ENCODE results near the gene FOLR3. TPM values are rescaled to one million over a fixed set of nuclear protein-coding genes. Genes with fewer than 3 reads are reported as not detected.
"Not testable (repeated sequence)": the region's sequence is repeated elsewhere in the genome, so short reads cannot be mapped to it uniquely, and the experiment has no call there.

The FOLR3 gene
- total RNA-seq, 2 experiments from 2014 or later, result not detected

- Mint-ChIP-seq H3K36me3 (ENCODE audit: low read depth) (peaks cover 5% of the 10 kb centered on the region), H3K4me1 (ENCODE audit: low read depth) (no peaks in the 10 kb centered on the region), H3K27ac (no peak overlapping the region), H3K27me3 (ENCODE audit: low read depth) (peaks cover 5% of the 10 kb centered on the region), H3K4me3 (no peak overlapping the region), H3K9me3 (peaks cover 17% of the 10 kb centered on the region)
- CTCF ChIA-PET, result interaction anchor here (0.6 to 2.3 kb wide), 4 partner anchors 16 to 286 kb away, joined by 3 to 7 read pairs (median 4); no protein-coding TSS in a partner anchor
- intact Hi-C loops (cut with micrococcal nuclease), result no loop called here
- DNase-seq, result no peak
These were observed 7.6 kb upstream of the FOLR3 start for GRCh38 chr11:72127923-72128322.

- CTCF ChIA-PET, result interaction anchor here (1.1 kb wide), 1 partner anchor 14 kb away, joined by 3 read pairs; no protein-coding TSS in a partner anchor
- Mint-ChIP-seq H3K9me3 (peaks cover 17% of the 10 kb centered on the region), H3K36me3 (ENCODE audit: low read depth) (peaks cover 5% of the 10 kb centered on the region), H3K27me3 (ENCODE audit: low read depth) (peaks cover 5% of the 10 kb centered on the region), H3K4me1 (ENCODE audit: low read depth) (no peaks in the 10 kb centered on the region), H3K4me3 (no peak overlapping the region), H3K27ac (no peak overlapping the region)
- DNase-seq, result no peak
- intact Hi-C loops (cut with micrococcal nuclease), result no loop called here
These were observed 6.1 kb upstream of the FOLR3 start for GRCh38 chr11:72129381-72129780.

GRCh38 chr11:72132646-72133045 is 2.9 kb upstream of the FOLR3 start:
- Mint-ChIP-seq H3K9me3 (peaks cover 17% of the 10 kb centered on the region), H3K36me3 (ENCODE audit: low read depth) (peaks cover 5% of the 10 kb centered on the region), H3K27ac (no peak overlapping the region), H3K27me3 (ENCODE audit: low read depth) (peaks cover 5% of the 10 kb centered on the region), H3K4me3 (no peak overlapping the region), H3K4me1 (ENCODE audit: low read depth) (no peaks in the 10 kb centered on the region)
- CTCF ChIA-PET, result interaction anchor here (0.7 kb wide), 1 partner anchor 12 kb away, joined by 3 read pairs; no protein-coding TSS in a partner anchor
- DNase-seq, result no peak
- intact Hi-C loops (cut with micrococcal nuclease), result no loop called here

GRCh38 chr11:72135891-72136683 is 562 bp downstream of the FOLR3 start:
- Mint-ChIP-seq H3K36me3 (ENCODE audit: low read depth) (no peaks in the 10 kb centered on the region), H3K27me3 (ENCODE audit: low read depth) (peaks cover 3% of the 10 kb centered on the region), H3K9me3 (no peaks in the 10 kb centered on the region), H3K27ac (no peak overlapping the region), H3K4me3 (no peak overlapping the region), H3K4me1 (ENCODE audit: low read depth) (no peaks in the 10 kb centered on the region)
- CTCF ChIA-PET, result no interaction called here
- intact Hi-C loops (cut with micrococcal nuclease), result no loop called here
- no peak for DNase-seq

GRCh38 chr11:72136684-72137262 is 1.2 kb downstream of the FOLR3 start:
- Mint-ChIP-seq H3K9me3 (no peaks in the 10 kb centered on the region), H3K27ac (no peak overlapping the region), H3K4me1 (ENCODE audit: low read depth) (no peaks in the 10 kb centered on the region), H3K36me3 (ENCODE audit: low read depth) (no peaks in the 10 kb centered on the region), H3K27me3 (ENCODE audit: low read depth) (no peaks in the 10 kb centered on the region), H3K4me3 (no peak overlapping the region)
- no peak for DNase-seq
- intact Hi-C loops (cut with micrococcal nuclease), result no loop called here
- CTCF ChIA-PET, result interaction anchor here (0.6 kb wide), 2 partner anchors 90 to 240 kb away, joined by 3 read pairs; no protein-coding TSS in a partner anchor

GRCh38 chr11:72138821-72139390 is 3.4 kb downstream of the FOLR3 start:
- DNase-seq, result no peak
- Mint-ChIP-seq H3K27ac (no peak overlapping the region), H3K4me1 (ENCODE audit: low read depth) (peaks cover under 1% of the 10 kb centered on the region), H3K9me3 (no peaks in the 10 kb centered on the region), H3K27me3 (ENCODE audit: low read depth) (no peaks in the 10 kb centered on the region), H3K4me3 (no peak overlapping the region), H3K36me3 (ENCODE audit: low read depth) (no peaks in the 10 kb centered on the region)
- intact Hi-C loops (cut with micrococcal nuclease), result no loop called here
- CTCF ChIA-PET, result interaction anchor here (0.5 to 1.4 kb wide), 2 partner anchors 8 to 267 kb away, joined by 3 to 5 read pairs; no protein-coding TSS in a partner anchor

- Mint-ChIP-seq H3K9me3 (no peaks in the 10 kb centered on the region), H3K4me1 (ENCODE audit: low read depth) (peaks cover 1% of the 10 kb centered on the region), H3K27me3 (ENCODE audit: low read depth) (no peaks in the 10 kb centered on the region), H3K27ac (no peak overlapping the region), H3K4me3 (no peak overlapping the region), H3K36me3 (ENCODE audit: low read depth) (no peaks in the 10 kb centered on the region)
- intact Hi-C loops (cut with micrococcal nuclease), result no loop called here
- DNase-seq, result no peak
- CTCF ChIA-PET, result interaction anchor here (0.5 kb wide), 1 partner anchor 266 kb away, joined by 5 read pairs; no protein-coding TSS in a partner anchor
These were observed 4.0 kb downstream of the FOLR3 start for GRCh38 chr11:72139500-72139899.

- Mint-ChIP-seq H3K36me3 (ENCODE audit: low read depth) (no peaks in the 10 kb centered on the region), H3K27me3 (ENCODE audit: low read depth) (no peaks in the 10 kb centered on the region), H3K9me3 (no peaks in the 10 kb centered on the region), H3K27ac (no peak overlapping the region), H3K4me3 (no peak overlapping the region), H3K4me1 (ENCODE audit: low read depth) (peaks cover 1% of the 10 kb centered on the region)
- DNase-seq, result no peak
- CTCF ChIA-PET, result interaction anchor here (1.0 to 1.4 kb wide), 2 partner anchors 58 to 115 kb away, joined by 3 to 4 read pairs; no protein-coding TSS in a partner anchor
- intact Hi-C loops (cut with micrococcal nuclease), result loop anchor here (5.0 kb wide), 1 partner anchor 228 kb away; no protein-coding TSS in a partner anchor
These were observed 5.1 kb downstream of the FOLR3 start for GRCh38 chr11:72140661-72141060.

GRCh38 chr11:72141066-72141465 is 5.5 kb downstream of the FOLR3 start:
- Mint-ChIP-seq H3K9me3 (no peaks in the 10 kb centered on the region), H3K27ac (no peak overlapping the region), H3K27me3 (ENCODE audit: low read depth) (no peaks in the 10 kb centered on the region), H3K4me3 (no peak overlapping the region), H3K4me1 (ENCODE audit: low read depth) (peaks cover 1% of the 10 kb centered on the region), H3K36me3 (ENCODE audit: low read depth) (no peaks in the 10 kb centered on the region)
- no peak for DNase-seq
- CTCF ChIA-PET, result interaction anchor here (1.0 to 1.4 kb wide), 2 partner anchors 58 to 116 kb away, joined by 3 to 4 read pairs; no protein-coding TSS in a partner anchor
- intact Hi-C loops (cut with micrococcal nuclease), result loop anchor here (5.0 kb wide), 1 partner anchor 229 kb away; no protein-coding TSS in a partner anchor

- not testable (repeated sequence) for H3K4me3 Mint-ChIP-seq, H3K27ac Mint-ChIP-seq
- CTCF ChIA-PET, result interaction anchor here (1.4 kb wide), 1 partner anchor 117 kb away, joined by 3 read pairs; no protein-coding TSS in a partner anchor
These were observed 6.6 kb downstream of the FOLR3 start for GRCh38 chr11:72142086-72142485.

GRCh38 chr11:72142543-72142942 is 7.0 kb downstream of the FOLR3 start:
- H3K27ac Mint-ChIP-seq; H3K4me3 Mint-ChIP-seq; DNase-seq; H3K36me3 Mint-ChIP-seq (ENCODE audit: low read depth); H3K27me3 Mint-ChIP-seq (ENCODE audit: low read depth); H3K9me3 Mint-ChIP-seq; H3K4me1 Mint-ChIP-seq (ENCODE audit: low read depth): not testable (repeated sequence)
- intact Hi-C loops (cut with micrococcal nuclease), result loop anchor here (5.0 kb wide), 1 partner anchor 230 kb away; no protein-coding TSS in a partner anchor
- CTCF ChIA-PET, result interaction anchor here (1.2 to 3.5 kb wide), 2 partner anchors 13 to 117 kb away, joined by 3 to 33 read pairs; no protein-coding TSS in a partner anchor

More at GRCh38 chr11:72142086-72142485, 6.6 kb downstream of the FOLR3 start:
- H3K27me3 Mint-ChIP-seq (ENCODE audit: low read depth); H3K36me3 Mint-ChIP-seq (ENCODE audit: low read depth); H3K9me3 Mint-ChIP-seq; DNase-seq; H3K4me1 Mint-ChIP-seq (ENCODE audit: low read depth): not testable (repeated sequence)
- intact Hi-C loops (cut with micrococcal nuclease), result loop anchor here (5.0 kb wide), 1 partner anchor 230 kb away; no protein-coding TSS in a partner anchor

All from activated naive CD4-positive, alpha-beta T cell treated with anti-CD3 and anti-CD28 coated beads for 36 hours (primary cell).